ENCODE data around the gene LMBR1. TPM values are rescaled to one million over a fixed set of nuclear protein-coding genes. Genes with fewer than 3 reads are reported as not detected.

LMBR1 gene
- total RNA-seq, 1 experiment from 2014 or later = 91.1 TPM

GRCh38 chr7:156772725-156773124 lies 120.3 kb downstream of the LMBR1 start:
- intact Hi-C loops (cut with micrococcal nuclease; ENCODE audit: unreplicated experiment) = no loop called here
- Mint-ChIP-seq H3K4me3 (ENCODE audit: low read depth, unreplicated experiment) (no peak overlapping the region), H3K27ac (ENCODE audit: unreplicated experiment) (no peak overlapping the region), H3K9me3 (ENCODE audit: low read depth, unreplicated experiment) (peaks cover 3% of the 10 kb centered on the region), H3K36me3 (ENCODE audit: insufficient read depth, unreplicated experiment) (no peaks in the 10 kb centered on the region), H3K27me3 (ENCODE audit: unreplicated experiment) (no peaks in the 10 kb centered on the region), H3K4me1 (ENCODE audit: low read depth, unreplicated experiment) (peaks cover 25% of the 10 kb centered on the region)
- BruUV-seq (replicated peaks) = no TSS peak
- TF ChIP-seq, protein P1, sequence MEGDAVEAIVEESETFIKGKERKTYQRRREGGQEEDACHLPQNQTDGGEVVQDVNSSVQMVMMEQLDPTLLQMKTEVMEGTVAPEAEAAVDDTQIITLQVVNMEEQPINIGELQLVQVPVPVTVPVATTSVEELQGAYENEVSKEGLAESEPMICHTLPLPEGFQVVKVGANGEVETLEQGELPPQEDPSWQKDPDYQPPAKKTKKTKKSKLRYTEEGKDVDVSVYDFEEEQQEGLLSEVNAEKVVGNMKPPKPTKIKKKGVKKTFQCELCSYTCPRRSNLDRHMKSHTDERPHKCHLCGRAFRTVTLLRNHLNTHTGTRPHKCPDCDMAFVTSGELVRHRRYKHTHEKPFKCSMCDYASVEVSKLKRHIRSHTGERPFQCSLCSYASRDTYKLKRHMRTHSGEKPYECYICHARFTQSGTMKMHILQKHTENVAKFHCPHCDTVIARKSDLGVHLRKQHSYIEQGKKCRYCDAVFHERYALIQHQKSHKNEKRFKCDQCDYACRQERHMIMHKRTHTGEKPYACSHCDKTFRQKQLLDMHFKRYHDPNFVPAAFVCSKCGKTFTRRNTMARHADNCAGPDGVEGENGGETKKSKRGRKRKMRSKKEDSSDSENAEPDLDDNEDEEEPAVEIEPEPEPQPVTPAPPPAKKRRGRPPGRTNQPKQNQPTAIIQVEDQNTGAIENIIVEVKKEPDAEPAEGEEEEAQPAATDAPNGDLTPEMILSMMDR (IDR thresholded peaks at IDR 0.05; ENCODE audit: unreplicated experiment) = no peak
- DNase-seq = no peak
- CTCF ChIA-PET = interaction anchor here (0.5 kb wide), 1 partner anchor 1004 kb away, joined by 3 read pairs; no protein-coding TSS in a partner anchor

DNA sequence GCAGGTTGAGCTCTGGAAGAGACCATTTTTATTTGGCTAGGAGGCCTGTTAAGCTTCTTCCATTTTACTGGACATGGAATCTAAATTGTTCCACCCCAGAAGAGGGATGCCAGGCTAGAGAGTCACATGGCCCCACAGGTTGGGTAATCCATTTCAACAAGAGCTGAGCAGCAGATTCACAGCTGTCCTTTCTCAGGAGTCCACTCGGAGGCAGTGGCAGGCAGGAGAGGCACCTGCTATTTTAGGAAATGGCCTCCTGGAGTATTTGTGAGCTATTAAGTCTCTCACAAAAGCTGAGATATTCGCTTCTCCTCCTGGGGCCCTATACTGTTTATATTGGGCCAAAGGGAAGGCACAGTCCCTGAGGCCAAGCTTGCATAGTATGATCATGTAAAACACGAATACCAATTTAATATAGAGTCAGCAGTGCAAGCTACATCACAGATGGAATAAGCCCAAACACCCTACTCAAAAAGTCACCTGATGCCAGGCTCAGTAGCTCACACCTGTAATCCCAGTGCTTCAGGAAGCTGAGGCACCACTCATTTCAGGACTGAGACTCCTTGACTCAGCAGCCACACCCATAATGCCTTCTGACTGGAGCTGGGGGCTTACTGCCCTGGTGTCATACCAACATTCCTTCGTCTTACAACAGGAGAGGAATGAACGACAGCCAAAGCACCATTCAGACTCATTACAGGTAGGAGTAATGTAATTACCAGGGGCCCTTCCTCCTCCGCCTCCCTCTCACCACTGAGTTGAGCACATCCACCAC lies 124.1 kb downstream of the LMBR1 start:
- H3K27ac Mint-ChIP-seq (ENCODE audit: unreplicated experiment) = no peak overlapping the region
- peaks cover 3% of the 10 kb centered on the region for H3K36me3 Mint-ChIP-seq (ENCODE audit: insufficient read depth, unreplicated experiment)
- no peaks in the 10 kb centered on the region for H3K27me3 Mint-ChIP-seq (ENCODE audit: unreplicated experiment)
- CTCF ChIA-PET = no interaction called here
- H3K9me3 Mint-ChIP-seq (ENCODE audit: low read depth, unreplicated experiment) = peaks cover 3% of the 10 kb centered on the region
- peaks cover 25% of the 10 kb centered on the region for H3K4me1 Mint-ChIP-seq (ENCODE audit: low read depth, unreplicated experiment)
- DNase-seq = no peak
- H3K4me3 Mint-ChIP-seq (ENCODE audit: low read depth, unreplicated experiment) = no peak overlapping the region
- TF ChIP-seq, protein P1 (IDR thresholded peaks at IDR 0.05; ENCODE audit: unreplicated experiment) = no peak
- intact Hi-C loops (cut with micrococcal nuclease; ENCODE audit: unreplicated experiment) = loop anchor here (10.0 kb wide), 1 partner anchor 954 kb away; the partner anchor contains the start of gene SHH
- no TSS peak for BruUV-seq (replicated peaks)

DNA sequence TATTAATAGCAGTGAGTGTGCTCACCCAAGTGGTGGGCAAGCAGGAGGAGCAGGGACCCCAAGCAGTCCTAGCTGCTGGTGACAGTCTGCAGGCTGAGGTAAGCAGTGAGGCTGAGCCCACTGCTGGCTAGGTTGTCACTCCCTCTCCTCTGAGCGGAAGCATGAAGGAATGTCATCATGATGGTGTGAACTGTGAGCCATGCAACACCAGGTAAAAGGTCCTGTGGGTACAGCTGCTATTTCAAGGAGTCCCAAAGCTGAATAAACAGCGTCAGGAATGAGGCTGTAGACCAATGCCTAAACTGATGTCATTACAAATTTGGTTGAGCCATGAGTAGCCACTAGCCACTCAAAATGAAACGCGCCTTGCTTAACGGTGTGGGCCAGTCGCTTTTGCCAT lies 126.3 kb downstream of the LMBR1 start:
- no peak overlapping the region for H3K4me3 Mint-ChIP-seq (ENCODE audit: low read depth, unreplicated experiment)
- H3K27ac Mint-ChIP-seq (ENCODE audit: unreplicated experiment) = no peak overlapping the region
- H3K4me1 Mint-ChIP-seq (ENCODE audit: low read depth, unreplicated experiment) = peaks cover 22% of the 10 kb centered on the region
- no peaks in the 10 kb centered on the region for H3K27me3 Mint-ChIP-seq (ENCODE audit: unreplicated experiment)
- DNase-seq = no peak
- CTCF ChIA-PET = no interaction called here
- BruUV-seq (replicated peaks) = no TSS peak
- no peaks in the 10 kb centered on the region for H3K9me3 Mint-ChIP-seq (ENCODE audit: low read depth, unreplicated experiment)
- TF ChIP-seq, protein P1 (IDR thresholded peaks at IDR 0.05; ENCODE audit: unreplicated experiment) = no peak
- H3K36me3 Mint-ChIP-seq (ENCODE audit: insufficient read depth, unreplicated experiment) = peaks cover 5% of the 10 kb centered on the region
- intact Hi-C loops (cut with micrococcal nuclease; ENCODE audit: unreplicated experiment) = loop anchor here (10.0 kb wide), 1 partner anchor 952 kb away; the partner anchor contains the start of gene SHH

DNA sequence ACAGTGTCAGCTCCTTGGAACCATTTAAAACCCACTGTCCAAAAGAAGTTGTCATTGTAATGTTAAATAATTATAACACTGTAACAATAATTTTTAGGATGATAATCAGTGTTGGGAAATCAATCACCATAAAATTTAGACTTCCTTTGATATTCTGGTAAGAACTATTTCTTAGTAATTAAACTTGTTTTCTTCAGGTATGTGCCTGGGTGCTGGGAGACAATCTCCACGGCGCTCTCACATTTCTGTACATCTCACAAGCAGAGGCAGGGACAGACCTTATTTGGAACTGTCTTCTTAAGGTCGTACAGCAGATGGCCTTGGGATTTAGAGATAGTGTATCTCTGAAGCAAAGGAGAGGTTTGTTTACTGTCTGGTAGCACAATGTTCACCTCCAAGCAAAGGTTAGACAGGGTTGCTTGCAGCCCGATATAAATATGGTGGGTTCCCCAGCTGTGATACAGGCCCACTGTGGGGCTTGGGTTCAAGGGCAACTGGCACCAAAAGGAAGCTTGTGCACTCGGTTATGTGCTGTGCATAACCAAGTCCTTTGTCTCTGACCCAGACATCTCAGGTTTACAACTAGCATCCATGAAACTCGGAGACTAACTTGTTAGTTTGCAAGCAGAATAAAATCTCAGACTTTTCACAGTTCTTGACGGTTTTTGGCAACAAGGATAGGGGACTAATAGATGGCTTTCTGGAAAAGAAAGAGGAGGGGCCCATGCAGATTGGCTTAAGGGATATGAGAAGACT lies 126.9 kb downstream of the LMBR1 start:
- no peak overlapping the region for H3K4me3 Mint-ChIP-seq (ENCODE audit: low read depth, unreplicated experiment)
- CTCF ChIA-PET = no interaction called here
- H3K9me3 Mint-ChIP-seq (ENCODE audit: low read depth, unreplicated experiment) = no peaks in the 10 kb centered on the region
- intact Hi-C loops (cut with micrococcal nuclease; ENCODE audit: unreplicated experiment) = loop anchor here (10.0 kb wide), 1 partner anchor 951 kb away; the partner anchor contains the start of gene SHH
- H3K27ac Mint-ChIP-seq (ENCODE audit: unreplicated experiment) = no peak overlapping the region
- no TSS peak for BruUV-seq (replicated peaks)
- peaks cover 5% of the 10 kb centered on the region for H3K36me3 Mint-ChIP-seq (ENCODE audit: insufficient read depth, unreplicated experiment)
- H3K27me3 Mint-ChIP-seq (ENCODE audit: unreplicated experiment) = no peaks in the 10 kb centered on the region
- no peak for DNase-seq
- H3K4me1 Mint-ChIP-seq (ENCODE audit: low read depth, unreplicated experiment) = peaks cover 16% of the 10 kb centered on the region
- TF ChIP-seq, protein P1 (IDR thresholded peaks at IDR 0.05; ENCODE audit: unreplicated experiment) = no peak

Measured in Calu3 (cell line).